Measurements from ENCODE around the gene SLC4A9.

The SLC4A9 gene

GRCh38 chr5:140362311-140362710 is 2.3 kb downstream of the SLC4A9 start:
- Histone ChIP-seq H3K36me3 (ENCODE audit: control insufficient read depth, low read length) (no peaks in the 10 kb centered on the region), H3K4me2 (ENCODE audit: low read length) (no peak overlapping the region), H3K27me3 (ENCODE audit: control insufficient read depth, low read length) (no peaks in the 10 kb centered on the region), H3K4me3 (ENCODE audit: low read length) (no peak overlapping the region), H3K9me2 (replicated peaks; ENCODE audit: control insufficient read depth, low read length) (no peaks in the 10 kb centered on the region), H3K4me1 (ENCODE audit: control insufficient read depth, low read length) (peaks cover 9% of the 10 kb centered on the region; the same call in 1 of the 2 replicates), H3K9me3 (ENCODE audit: control insufficient read depth, insufficient read depth, low read length) (no peaks in the 10 kb centered on the region), H3F3A (ENCODE audit: control insufficient read depth, insufficient read depth) (no peaks in the 10 kb centered on the region), H4K20me1 (ENCODE audit: control insufficient read depth, insufficient read depth, low read depth, low read length) (no peaks in the 10 kb centered on the region), H3K27ac (ENCODE audit: low read depth, low read length) (no peak overlapping the region), H3K79me2 (ENCODE audit: control insufficient read depth, low read length) (no peaks in the 10 kb centered on the region)
- TF ChIP-seq EZH2phosphoT487 (IDR thresholded peaks at IDR 0.05; ENCODE audit: borderline replicate concordance, low read length): no peak
- TF ChIP-seq CTCF (IDR thresholded peaks at IDR 0.05; ENCODE audit: low read depth, low read length, poor library complexity, severe bottlenecking): no peak

- H3K4me2 ChIP-seq (ENCODE audit: low read length): peak overlapping the region; percentile 81
- no peaks in the 10 kb centered on the region for H3K9me3 ChIP-seq (ENCODE audit: control insufficient read depth, insufficient read depth, low read length)
- no peak overlapping the region for H3K27ac ChIP-seq (ENCODE audit: low read depth, low read length)
- no peaks in the 10 kb centered on the region for H4K20me1 ChIP-seq (ENCODE audit: control insufficient read depth, insufficient read depth, low read depth, low read length)
- H3K27me3 ChIP-seq (ENCODE audit: control insufficient read depth, low read length): no peaks in the 10 kb centered on the region
- H3K4me3 ChIP-seq (ENCODE audit: low read length): peak overlapping the region; percentile 72
- TF ChIP-seq EZH2phosphoT487 (IDR thresholded peaks at IDR 0.05; ENCODE audit: borderline replicate concordance, low read length) (no peak), CTCF (IDR thresholded peaks at IDR 0.05; ENCODE audit: low read depth, low read length, poor library complexity, severe bottlenecking) (peak; percentile 95)
- H3K36me3 ChIP-seq (ENCODE audit: control insufficient read depth, low read length): no peaks in the 10 kb centered on the region
- no peaks in the 10 kb centered on the region for H3K79me2 ChIP-seq (ENCODE audit: control insufficient read depth, low read length)
- peaks cover 9% of the 10 kb centered on the region; the same call in 1 of the 2 replicates for H3K4me1 ChIP-seq (ENCODE audit: control insufficient read depth, low read length)
- H3K9me2 ChIP-seq (replicated peaks; ENCODE audit: control insufficient read depth, low read length): no peaks in the 10 kb centered on the region
- H3F3A ChIP-seq (ENCODE audit: control insufficient read depth, insufficient read depth): no peaks in the 10 kb centered on the region
Observed at GRCh38 chr5:140362875-140363630, 3.1 kb downstream of the SLC4A9 start.

GRCh38 chr5:140363631-140364471 is 3.9 kb downstream of the SLC4A9 start:
- Histone ChIP-seq H3K36me3 (ENCODE audit: control insufficient read depth, low read length) (no peaks in the 10 kb centered on the region), H3K9me2 (replicated peaks; ENCODE audit: control insufficient read depth, low read length) (no peaks in the 10 kb centered on the region), H3K9me3 (ENCODE audit: control insufficient read depth, insufficient read depth, low read length) (no peaks in the 10 kb centered on the region), H3F3A (ENCODE audit: control insufficient read depth, insufficient read depth) (no peaks in the 10 kb centered on the region), H3K27me3 (ENCODE audit: control insufficient read depth, low read length) (no peaks in the 10 kb centered on the region), H3K4me2 (ENCODE audit: low read length) (peak overlapping the region; percentile 81), H3K79me2 (ENCODE audit: control insufficient read depth, low read length) (no peaks in the 10 kb centered on the region), H4K20me1 (ENCODE audit: control insufficient read depth, insufficient read depth, low read depth, low read length) (no peaks in the 10 kb centered on the region), H3K4me1 (ENCODE audit: control insufficient read depth, low read length) (peaks cover 9% of the 10 kb centered on the region; the same call in 1 of the 2 replicates), H3K27ac (ENCODE audit: low read depth, low read length) (no peak overlapping the region), H3K4me3 (ENCODE audit: low read length) (peak overlapping the region; percentile 72)
- TF ChIP-seq CTCF (IDR thresholded peaks at IDR 0.05; ENCODE audit: low read depth, low read length, poor library complexity, severe bottlenecking) (no peak), EZH2phosphoT487 (IDR thresholded peaks at IDR 0.05; ENCODE audit: borderline replicate concordance, low read length) (no peak)
